Forelimb muscle (tissue), 1 donor: ENCODE measurements around the gene SYT17. TPM values are rescaled to one million over a fixed set of nuclear protein-coding genes. Genes with fewer than 3 reads are reported as not detected.

Experiments used
- DNase-seq: peaks from one replicate; pipeline ENCODE4 v3.0.0-alpha.2; 2013; ENCODE audit warnings: low read depth
- polyA plus RNA-seq: library from polyadenylated mRNA; unstranded; fragments of 120-200 nt; gene quantifications from one replicate; pipeline ENCODE4 v1.2.1, GENCODE V29; 2013; ENCODE audit not compliant: insufficient read length

SYT17 gene
- polyA plus RNA-seq, 1 donor, result 5.9 TPM

DNA sequence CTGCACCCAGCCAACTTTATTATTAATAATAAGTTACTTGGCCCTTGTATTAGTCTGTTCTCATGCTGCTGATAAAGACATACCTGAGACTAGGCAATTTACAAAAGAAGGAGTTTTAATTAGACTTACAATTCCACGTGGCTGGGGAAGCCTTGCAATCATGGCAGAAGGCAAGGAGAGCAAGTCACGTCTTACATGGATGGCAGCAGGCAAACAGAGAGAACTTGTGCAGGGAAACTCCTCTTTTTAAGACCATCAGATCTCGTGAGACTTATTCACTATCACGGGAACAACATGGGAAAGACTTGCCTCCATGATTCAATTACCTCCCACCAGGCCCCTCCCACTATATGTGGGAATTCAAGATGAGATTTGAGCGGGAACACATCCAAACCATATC, 47.7 kb downstream of the SYT17 start:
- DNase-seq, result no peak

DNA sequence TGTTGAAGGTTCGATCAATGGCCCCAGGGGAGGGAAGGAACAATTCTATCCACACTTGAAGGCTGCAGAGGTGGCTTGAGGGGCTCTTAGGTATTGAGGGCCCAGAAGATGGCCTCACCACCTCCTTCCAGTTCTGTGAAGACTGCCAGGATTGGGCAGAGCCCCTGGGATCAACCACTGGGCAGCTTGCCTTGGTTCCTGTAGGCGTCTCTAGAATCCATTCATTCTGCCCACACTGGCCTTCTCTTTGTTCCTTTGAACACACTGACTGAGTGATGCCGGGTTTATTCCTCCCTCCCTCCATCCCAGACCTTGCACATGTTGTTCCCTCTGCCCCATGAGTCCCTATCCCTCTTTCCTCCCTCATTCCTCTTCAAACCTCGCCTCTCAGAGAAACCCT, 50.5 kb downstream of the SYT17 start:
- no peak for DNase-seq

DNA sequence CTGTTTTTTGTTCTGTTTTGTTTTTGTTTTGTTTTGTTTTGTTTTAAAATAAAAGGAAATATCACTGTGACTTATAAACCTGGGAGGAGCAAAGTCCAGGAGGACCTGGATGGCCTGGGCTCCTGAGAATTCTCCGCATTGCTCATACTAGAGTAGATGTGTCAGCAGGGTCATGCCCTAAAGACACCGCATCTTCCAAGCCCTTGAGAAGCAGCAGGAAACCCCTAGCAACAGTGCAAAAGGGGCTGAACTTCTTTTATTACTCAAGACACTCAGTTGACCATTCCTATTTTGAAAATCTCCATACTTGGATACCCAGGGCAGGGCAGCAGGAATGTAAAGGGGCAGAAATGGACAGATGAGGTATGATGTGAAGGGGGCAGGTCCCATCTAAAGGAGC, 51.8 kb downstream of the SYT17 start:
- DNase-seq, result no peak

DNA sequence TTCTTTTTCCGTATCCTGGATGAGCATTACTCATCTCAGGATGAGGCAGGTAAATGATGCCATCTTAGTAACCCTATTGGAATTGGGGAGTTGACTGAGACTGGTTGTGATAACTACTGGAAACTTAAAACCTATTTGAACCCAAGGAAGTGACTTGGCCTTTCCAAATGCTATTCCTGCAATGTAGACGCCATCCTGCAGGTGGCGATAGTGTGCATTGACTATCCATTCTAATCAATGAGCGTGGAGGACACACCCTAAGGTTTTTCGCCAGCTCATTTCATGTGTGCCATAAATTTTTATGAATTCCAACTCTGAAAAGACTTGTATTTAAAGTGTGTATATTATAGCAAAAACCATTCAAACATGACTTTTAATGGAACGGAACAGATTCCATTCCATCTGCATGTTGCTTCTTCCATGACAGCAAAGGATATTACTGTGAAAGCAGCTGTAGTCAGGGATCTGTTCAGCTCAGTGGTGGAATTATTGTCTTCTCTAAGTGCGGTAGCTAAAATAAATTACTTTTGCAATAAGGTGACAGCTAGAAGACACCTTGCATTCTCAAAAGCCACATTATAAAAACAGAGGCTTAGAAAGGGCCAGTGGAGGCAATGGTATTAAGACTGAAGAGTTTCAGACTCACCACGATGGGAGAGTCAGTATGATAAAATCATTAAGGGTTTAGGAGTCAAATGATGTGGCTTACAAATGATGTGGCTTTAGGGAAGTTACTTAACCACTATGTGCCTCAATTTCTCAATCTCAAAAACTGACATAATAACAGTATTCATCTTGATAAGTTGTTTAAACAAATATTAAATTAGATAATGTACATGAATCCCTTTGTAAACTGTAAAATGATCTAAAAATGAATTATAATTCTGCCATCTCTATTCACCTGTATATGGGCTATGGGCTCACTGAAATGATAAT, 55.5 kb downstream of the SYT17 start:
- no peak for DNase-seq

DNA sequence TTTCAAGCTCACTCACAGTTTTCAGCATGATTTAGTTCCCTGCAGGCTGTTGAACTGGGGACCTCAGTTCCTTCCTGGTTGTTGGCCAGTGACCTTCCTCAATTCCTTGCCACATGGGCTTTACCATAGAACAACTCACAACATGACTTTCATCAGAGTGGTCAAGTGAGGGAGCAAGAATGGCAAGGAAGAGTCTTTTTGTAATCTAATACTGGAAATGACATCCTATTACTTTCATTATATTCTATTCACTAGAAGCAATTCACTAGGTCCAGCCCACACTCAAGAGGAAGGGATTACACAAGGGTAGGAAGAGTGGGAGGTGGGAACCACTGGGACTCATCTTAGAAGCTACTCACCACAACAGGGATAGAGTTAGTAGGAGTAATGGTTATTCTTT, 57.6 kb downstream of the SYT17 start:
- DNase-seq, result no peak

DNA sequence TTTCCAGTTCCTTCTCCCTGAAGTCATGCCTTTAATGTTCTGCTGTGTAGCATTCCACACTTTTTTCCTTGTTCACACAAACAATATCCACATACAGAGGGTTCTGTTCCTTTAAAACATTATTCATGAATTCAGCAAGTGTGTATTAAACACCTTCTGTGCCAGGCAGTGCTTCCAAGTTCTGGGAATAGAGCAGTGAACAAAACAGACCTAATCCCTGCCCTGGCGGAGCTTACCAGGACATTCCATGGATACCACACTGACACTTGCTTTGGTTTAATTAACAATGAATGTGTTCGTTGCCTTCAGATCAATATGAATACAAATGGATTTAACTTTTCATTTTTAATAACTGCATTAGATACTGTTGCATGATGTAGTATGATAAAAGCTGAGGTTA, 59.6 kb downstream of the SYT17 start:
- DNase-seq, result no peak

DNA sequence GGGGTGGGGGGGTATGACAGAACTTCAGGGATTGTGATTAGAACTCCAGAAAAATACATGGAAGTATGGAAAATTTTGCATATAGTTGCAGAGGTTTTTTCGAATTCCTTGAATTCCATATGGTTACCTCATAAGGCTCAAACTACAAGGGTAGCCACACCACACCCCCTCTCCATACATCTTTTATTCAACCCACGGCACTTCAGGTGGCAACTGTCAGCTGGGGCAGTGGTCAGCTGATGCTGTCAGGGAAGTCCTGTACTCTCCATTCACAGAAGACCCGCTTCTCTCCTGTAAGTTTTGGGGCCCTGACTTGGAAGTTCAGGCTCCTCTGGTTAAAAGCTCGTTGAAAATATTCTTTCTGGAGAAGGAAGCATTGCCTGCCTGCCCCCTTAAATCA, 60.0 kb downstream of the SYT17 start:
- DNase-seq, result no peak

DNA sequence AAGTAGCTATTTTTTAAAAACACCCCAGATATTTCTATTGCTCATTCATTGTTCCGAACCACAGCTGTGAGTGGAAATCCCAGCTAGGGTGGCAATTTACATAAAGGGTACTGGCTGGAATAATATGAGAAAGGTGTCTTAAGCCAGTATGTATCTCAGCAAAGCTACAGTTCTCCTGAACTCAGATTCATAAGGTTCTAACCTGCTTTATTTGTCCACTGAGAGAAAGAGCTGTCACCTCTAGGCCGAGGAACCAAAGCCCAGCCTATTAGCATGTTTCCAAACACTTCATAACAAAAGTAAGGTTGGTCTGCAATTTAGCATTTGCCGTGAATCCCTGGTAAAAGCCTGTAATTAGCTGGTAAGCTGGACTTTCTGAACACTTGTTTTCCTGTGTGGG, 60.5 kb downstream of the SYT17 start:
- no peak for DNase-seq

DNA sequence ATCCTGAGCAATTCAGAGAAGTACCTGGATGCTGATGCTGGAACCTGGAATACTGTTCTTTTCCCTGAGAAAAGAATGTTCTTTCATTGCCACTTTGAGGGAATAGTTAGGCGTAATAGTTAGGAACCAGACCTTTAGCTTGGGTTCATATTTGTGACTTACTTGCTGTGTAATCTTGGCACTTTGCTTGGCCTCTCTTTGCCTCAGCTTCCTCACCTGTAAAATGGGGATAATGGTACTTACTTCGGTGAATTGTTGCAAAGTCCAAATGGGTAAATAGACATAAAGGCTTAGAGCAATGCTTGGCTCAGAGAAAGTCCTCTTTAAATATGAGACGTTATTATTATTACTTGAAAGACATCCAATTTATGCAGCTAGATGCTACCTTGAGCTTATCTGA, 62.5 kb downstream of the SYT17 start:
- no peak for DNase-seq

DNA sequence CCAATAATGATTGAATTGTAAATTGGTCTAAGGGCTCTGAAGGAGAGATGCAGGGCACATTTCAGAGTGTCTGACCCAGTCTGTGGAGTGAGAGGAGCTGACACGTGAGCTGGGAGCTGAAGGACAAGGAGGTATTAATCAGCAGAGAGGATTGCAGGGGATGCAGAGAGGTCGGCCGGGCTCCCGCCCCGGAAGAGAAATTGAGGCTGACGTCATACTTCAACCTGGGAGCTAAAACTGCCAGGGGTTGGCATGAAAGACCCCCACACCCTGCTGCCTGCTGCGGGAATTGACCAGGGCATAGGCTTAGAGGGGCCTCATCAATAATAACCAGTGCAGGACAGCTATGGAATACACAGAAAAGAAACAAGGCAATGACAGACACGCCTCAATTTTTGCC, 63.8 kb downstream of the SYT17 start:
- DNase-seq, result no peak

DNA sequence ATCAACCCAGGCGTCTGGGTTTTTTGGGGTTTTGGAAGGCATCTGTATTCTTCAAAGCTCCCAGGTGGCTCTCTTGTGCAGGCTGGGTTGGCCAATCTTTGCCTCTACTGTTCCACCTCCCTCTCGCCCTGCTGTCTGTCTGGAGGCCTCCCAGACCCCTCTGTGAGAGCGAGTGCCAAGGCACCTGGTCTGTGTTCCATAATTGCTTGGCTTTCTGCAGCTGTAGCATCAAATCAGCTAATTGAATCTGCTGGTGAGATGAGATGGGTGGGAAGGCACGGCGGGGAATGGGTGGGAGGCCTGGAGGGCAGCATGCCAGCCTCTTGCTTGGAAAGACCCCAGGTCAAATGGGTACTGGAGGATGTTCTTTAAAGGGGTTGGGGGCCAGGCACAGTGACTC, 64.9 kb downstream of the SYT17 start:
- DNase-seq, result no peak

DNA sequence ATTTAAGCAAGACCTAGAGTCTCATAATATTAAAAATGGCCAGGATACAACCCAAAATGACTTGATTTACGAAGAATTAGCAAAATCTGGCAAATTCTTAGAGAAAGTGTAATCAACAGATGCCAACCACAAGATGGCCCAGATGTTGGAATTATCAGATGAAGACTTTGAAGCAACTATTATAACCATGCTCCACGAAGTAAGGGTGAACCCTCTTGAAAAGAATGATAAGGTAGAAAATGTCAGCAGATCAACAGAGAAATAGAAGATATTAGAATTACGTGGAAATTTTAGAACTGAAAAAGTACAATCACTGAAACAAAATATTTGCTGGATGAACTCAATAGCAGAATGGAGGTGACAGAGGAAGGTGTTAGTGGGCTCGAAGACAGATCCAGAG, 67.4 kb downstream of the SYT17 start:
- DNase-seq, result no peak

DNA sequence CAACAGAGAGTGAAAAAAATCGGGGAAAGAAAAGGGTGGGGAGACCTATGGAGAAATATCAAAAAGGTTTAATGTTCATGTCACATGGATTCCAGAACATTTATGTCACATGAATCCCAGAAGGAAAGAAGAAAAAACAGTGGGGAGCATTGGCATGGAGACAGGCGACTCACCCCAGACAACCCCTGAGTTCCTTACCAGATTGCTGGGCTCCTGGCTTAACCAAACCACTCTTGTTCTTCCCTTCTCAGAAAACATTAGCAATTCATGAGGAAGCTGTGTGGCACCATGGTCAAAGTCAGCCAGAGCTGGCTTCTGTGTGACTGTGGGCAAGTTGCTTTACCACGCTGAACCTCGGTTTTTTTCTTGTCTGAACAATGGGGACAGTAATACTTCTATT, 67.8 kb downstream of the SYT17 start:
- no peak for DNase-seq

DNA sequence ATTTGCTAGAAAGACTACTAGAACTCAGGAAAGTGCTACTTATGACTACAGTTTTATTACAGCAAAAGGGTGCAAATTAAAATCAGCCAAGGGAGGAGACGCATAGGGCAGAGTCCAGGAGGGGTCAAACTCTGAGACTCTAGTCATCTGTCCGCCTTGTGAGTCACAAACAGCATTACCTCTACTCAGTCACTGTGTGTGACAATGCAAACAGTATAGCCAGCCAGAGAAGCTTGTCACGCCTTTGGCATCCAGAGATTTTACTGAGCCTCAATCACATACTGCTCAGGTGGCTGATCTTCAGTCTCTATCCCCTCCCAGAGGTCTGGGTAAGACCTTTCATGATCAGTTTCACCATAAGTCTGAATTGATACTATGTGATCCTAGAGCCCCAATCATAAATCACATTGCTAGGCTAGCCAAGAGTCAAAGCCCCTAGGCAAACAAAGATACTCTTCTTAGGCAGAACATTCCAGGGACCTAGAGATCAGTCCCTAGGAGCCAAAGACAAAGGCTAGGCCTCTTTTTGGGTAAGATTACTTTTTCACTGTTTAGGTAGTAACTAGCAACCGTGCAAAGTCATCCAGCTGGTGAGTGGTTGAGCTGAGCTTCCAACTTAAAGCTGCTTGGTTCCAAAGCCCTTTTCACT, 68.6 kb downstream of the SYT17 start:
- no peak for DNase-seq

DNA sequence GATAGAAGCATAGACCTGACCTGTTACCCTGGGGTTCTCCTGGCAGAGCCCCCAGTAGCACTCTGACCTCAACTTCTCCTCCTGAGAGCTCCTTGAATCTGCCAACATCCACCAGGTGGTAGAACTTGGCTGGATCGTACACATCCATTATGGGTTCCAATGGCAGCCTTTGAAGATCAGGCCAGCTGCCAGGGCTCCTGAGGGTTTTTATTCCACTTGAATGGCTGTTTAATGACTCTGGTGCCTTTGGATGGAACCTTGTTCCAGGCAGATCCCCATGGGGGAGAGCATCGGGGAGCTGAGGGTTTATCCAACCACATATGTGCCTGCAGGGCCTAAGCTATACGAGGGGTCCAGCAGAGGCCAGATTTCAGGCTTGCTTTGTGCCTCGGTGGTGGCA, 70.4 kb downstream of the SYT17 start:
- no peak for DNase-seq

DNA sequence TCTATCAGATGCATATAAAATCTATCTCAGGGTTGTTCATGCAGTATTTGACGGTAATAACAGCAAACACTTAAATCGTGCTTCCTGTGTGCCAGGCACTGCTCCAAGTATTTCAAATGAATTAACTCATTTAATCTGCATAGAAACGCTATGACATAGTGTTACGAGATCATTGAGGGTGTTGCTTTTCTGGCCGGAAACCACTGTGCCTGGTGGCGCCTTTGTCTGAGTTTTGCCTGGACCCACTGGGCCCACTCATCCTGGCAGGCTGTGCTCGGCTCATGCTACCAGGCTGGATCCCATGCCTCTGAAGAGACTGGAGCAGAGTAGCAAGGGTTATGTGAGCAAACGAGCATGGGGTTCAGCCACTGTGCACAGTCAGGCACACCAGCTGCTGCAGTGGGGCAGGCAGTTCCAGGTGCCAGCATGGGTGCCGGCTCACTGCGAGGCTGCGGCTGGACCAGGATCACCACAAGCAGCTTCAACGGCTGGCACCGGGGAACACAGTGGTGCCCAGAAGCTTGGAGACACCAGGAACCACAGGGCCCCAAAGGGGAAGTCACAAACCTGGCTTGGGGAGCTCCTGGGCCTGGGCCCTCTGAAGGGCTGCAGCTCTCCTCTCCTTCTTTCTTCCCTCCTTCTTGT, 71.6 kb downstream of the SYT17 start:
- no peak for DNase-seq

DNA sequence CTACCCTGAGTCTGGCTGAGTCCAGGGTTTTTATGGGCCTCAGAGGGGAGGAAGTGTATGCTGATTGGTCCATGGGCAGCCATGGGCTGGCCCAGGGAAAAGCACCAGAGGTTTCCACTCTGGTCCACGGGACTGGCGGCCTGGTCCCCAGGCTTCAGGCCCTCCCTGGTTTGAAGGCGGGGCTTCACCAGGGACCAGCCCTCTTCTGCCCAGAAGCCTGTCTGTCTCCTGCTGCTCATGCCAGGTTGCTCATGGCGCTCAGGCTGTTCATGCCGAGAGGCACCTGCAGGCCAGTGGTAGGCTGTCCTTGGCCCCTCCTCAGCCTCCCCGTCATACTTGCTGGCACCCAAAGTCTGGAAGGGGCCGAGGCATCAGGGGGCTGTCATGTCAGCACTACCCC, 72.5 kb downstream of the SYT17 start:
- DNase-seq, result no peak

DNA sequence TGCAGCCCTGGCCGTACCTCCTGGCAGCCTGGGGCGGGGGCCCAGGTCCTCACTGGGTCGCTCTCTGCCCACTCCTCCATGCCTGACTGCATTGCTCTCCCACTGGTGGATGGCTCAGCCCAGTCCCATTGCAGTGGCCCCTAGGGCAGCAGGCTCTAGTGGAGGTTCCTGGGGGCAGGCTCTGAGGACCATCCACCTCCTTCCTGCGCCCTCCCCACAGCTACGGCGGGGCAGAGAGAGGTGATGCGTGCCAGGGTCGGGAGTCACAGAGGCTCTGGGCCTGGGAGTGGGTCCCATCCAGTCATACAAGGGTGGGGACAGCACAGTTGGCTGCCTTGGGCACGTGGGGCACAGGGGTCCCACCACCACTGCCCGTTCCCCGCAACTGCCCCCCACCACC, 73.5 kb downstream of the SYT17 start:
- no peak for DNase-seq

DNA sequence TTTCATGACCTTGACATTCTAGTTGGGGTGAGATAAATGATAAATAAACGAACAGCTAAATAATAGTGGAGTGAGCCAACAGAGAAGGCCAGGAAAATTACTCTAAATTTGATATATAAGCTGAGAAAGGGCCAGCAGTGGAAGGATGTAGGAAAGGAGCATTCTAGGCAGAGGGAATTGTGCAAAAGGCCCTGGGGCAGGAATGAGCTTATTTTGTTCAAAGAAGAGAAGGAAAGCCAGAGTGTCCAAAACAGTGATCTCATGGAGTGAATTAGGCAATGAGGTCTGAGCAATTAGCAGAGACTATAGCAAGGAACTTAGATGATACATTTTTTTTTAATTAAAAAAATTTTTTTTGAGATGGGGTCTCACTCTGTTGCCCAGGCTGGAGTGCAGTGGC, 74.1 kb downstream of the SYT17 start:
- DNase-seq, result no peak

DNA sequence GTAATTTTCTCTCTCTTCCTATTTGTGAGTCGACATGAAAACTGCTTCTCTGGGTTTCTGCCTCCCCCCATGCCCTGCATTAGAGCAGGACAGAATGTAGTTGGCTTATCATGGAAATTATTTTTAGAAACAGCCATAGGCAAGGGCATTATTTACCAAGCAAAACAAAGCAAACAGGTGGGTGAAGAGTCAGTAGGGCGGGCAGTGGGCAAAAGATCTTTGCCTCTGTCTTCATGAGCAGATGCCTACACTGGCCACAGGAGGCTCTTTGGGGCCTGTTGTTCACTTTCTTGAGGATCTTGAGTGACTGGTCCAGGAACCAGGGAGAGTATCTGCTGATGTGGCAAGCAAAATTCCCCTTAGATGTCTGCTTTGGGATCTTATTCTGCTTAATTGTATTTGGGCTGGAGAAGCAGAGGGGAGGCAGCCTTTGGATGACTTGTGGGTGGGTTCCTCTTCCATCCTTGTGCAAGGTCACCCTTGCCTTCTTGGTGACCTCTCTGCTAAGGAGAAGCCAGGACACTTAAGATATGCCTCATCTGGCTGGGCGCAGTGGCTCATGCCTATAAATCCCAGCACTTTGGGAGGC, 75.0 kb downstream of the SYT17 start:
- DNase-seq, result no peak

DNA sequence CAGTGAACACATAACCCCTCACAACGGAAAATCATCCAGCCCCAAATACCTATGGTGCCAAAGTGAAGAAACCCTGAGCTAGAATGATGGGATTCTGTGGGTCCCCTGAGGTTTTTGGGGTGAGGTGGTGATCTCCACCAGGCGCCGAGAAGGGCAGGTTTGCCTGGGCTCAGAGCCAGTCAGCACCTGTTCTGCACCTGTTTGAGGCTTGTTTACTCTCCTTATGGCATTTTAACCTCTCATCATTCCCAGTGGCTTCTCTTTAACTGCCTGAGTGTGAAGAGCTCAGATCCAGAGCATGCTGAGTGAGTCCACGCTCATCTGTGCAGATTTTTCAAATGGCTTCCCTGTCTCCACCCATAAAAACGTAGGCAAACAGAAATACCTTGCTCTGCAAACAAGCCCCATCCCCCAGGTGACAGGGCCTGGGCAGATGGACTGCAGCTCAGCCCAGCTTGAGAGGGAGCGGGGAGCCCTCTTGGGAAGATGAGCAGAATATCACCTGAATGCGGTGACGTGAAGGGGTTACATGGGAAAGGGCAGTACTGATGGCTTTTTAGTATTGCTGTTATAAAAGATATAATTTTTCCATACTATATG, 77.4 kb downstream of the SYT17 start:
- DNase-seq, result no peak

DNA sequence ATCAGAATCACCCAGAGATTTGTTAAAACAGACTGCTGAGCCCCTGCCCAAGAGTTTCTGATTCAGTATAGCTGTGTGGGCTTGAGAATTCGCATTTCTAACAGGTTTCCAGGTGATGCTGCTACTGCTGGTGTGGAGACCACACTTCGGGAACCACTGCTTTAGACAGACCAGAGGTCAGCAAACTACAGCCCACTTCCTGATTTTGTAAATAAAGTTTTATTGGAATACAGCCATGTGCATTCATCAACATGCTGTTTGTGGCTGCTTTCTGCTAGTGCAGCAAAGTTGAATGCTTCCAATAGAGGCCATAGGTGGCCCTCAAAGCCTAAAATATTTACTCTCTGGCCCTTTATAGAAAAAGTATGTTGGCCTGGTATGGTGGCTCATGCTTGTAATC, 84.9 kb downstream of the SYT17 start:
- DNase-seq, result no peak
